SW480 (cell line): ENCODE results near the gene IFIT3.
A peak's percentile ranks its signal among the peaks of the same experiment; 100 is the strongest.
"Not testable (repeated sequence)": the region's sequence is repeated elsewhere in the genome, so short reads cannot be mapped to it uniquely, and the experiment has no call there.

Experiments
- DNase-seq: peaks from one replicate; pipeline ENCODE4 v3.0.0-alpha.2; 2016; ENCODE audit warnings: low spot score

The IFIT3 gene

DNA sequence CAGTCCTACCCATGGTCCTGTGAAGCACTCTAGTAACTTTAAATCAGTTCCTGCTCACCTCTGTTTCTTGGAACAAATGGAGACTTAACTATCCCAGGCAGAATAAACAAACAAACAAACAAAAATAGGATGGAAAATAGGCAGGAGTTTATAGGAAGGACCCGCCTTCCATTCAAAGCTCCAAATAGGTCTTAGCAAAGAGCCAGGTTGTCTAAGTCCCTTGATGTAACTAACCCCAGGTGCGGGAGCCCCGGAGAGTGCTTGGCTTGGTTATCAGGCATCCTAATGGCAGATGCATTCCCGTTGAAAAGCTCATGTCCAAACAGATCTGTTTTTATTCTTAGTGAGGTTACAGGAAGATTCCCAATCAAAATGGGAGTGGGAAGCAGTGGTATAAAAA is 23.8 kb upstream of the IFIT3 start:
- no peak for DNase-seq

DNA sequence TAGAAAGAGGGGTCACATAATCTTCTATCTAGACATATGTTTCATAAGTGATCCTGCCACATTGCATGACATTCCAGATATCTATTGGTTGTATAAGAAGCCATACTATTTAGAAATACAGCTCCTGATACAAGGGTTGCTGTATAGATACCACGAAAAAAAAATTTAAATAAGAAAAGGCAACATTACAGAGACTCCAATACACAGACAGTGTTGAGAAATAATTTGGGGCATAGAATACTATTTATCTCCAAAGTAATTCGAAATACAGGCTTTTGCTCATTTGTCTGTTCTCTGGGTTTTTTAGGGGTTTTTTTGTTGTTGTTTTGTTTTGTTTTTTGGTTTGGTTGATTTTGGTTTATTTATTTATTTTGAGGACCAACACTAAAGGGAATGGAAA is 23.4 kb upstream of the IFIT3 start:
- DNase-seq: no peak

GRCh38 chr10:89304925-89305324 is 22.9 kb upstream of the IFIT3 start:
- no peak for DNase-seq

GRCh38 chr10:89305766-89306433 is 21.9 kb upstream of the IFIT3 start:
- no peak for DNase-seq

DNA sequence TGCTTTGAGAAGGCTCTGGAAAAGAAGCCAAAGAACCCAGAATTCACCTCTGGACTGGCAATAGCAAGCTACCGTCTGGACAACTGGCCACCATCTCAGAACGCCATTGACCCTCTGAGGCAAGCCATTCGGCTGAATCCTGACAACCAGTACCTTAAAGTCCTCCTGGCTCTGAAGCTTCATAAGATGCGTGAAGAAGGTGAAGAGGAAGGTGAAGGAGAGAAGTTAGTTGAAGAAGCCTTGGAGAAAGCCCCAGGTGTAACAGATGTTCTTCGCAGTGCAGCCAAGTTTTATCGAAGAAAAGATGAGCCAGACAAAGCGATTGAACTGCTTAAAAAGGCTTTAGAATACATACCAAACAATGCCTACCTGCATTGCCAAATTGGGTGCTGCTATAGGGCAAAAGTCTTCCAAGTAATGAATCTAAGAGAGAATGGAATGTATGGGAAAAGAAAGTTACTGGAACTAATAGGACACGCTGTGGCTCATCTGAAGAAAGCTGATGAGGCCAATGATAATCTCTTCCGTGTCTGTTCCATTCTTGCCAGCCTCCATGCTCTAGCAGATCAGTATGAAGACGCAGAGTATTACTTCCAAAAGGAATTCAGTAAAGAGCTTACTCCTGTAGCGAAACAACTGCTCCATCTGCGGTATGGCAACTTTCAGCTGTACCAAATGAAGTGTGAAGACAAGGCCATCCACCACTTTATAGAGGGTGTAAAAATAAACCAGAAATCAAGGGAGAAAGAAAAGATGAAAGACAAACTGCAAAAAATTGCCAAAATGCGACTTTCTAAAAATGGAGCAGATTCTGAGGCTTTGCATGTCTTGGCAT is 21.1 kb upstream of the IFIT3 start:
- no peak for DNase-seq

- no peak for DNase-seq
Observed at GRCh38 chr10:89307269-89307577, 20.6 kb upstream of the IFIT3 start.

GRCh38 chr10:89308266-89308665 is 19.5 kb upstream of the IFIT3 start:
- no peak for DNase-seq

DNA sequence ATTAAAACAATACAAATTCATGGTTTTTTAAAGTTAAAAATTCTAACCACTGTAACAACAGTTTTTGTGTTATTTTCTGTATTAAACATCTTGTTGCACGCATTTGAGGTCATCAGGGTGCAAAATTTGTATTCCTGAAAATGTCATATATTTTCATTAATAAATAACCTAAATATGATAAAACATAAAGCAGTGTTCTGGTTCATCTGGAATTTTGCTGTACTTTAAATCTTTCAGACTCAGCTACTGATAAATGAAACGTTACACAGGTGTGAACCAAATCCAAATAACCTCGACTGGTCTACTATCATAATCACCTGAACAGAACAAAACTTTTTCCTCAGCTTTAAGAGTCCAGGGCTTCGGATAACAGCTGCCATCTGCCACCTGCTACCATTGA is 19.1 kb upstream of the IFIT3 start:
- DNase-seq: no peak

- no peak for DNase-seq
Observed at GRCh38 chr10:89309156-89310055, 18.4 kb upstream of the IFIT3 start.

GRCh38 chr10:89310056-89310893 is 17.5 kb upstream of the IFIT3 start:
- no peak for DNase-seq

GRCh38 chr10:89312973-89313372 is 14.8 kb upstream of the IFIT3 start:
- DNase-seq: no peak

DNA sequence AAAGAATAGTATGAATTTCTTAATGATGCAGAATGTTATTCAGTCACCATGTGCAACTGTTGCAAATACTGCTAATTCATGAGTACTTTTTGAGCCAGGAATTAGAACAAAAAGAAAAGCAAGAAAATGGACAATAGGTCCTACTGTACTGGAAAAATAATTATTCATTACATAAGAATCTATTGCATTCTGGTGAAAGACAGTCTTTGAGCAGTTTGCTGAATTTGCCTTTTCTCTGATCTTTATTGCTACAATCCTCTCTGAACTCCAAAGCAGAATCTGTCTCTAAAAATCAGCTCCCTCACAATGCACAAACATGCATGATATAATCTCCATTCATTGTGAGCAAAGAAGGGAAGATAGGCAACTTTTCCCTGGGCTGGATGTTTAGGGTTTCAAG is 13.1 kb upstream of the IFIT3 start:
- DNase-seq: no peak

GRCh38 chr10:89318047-89318446 is 9.8 kb upstream of the IFIT3 start:
- DNase-seq: not testable (repeated sequence)

DNA sequence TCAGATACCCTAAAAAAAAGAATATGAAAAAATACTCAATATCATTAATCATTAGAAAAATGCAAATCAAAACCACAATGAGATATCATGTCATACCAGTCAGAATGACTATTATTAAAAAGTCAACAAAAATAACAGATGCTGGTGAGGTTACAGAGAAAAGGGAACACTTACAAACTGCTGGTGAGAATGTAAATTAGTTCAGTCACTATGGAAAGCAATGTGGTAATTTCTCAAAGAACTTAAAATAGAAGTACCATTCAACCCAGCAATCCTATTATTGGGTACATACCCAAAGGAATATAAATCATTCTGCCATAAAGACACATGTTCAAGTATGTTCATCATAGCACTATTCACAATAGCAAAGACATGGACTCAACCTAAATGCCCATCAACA is 2.7 kb upstream of the IFIT3 start:
- DNase-seq: not testable (repeated sequence)

GRCh38 chr10:89325856-89326255 is 1.9 kb upstream of the IFIT3 start:
- not testable (repeated sequence) for DNase-seq

- no peak for DNase-seq
Observed at GRCh38 chr10:89329151-89329550, 1.4 kb downstream of the IFIT3 start.

DNA sequence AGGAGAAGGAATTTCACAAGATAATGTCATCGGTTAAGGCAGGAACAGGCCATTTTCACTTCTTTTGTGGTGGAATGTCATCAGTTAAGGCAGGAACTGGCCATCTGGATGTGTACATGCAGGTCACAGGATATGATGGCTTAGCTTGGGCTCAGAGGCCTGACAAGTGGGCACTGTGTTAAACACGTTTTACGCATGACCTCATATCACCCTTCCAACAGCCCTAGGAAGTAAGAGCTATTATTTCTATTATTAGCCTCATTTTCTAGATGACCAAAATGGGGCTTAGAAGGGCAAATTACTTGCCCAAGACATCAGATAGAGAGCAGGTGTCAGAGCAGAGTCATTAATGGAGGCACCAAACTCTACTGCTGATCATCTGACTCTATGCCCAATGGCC is 2.2 kb downstream of the IFIT3 start:
- not testable (repeated sequence) for DNase-seq

GRCh38 chr10:89330537-89331212 is 2.9 kb downstream of the IFIT3 start:
- no peak for DNase-seq

- not testable (repeated sequence) for DNase-seq
Observed at GRCh38 chr10:89331487-89332122, 3.8 kb downstream of the IFIT3 start.

GRCh38 chr10:89332123-89332633 is 4.4 kb downstream of the IFIT3 start:
- peak; percentile 26 for DNase-seq
